ENCODE measurements around the gene PRKCQ. TPM values are rescaled to one million over a fixed set of nuclear protein-coding genes. Genes with fewer than 3 reads are reported as not detected.
A peak's percentile ranks its signal among the peaks of the same experiment; 100 is the strongest.

Gene PRKCQ
- total RNA-seq, 1 donor: under 0.01 TPM

DNA sequence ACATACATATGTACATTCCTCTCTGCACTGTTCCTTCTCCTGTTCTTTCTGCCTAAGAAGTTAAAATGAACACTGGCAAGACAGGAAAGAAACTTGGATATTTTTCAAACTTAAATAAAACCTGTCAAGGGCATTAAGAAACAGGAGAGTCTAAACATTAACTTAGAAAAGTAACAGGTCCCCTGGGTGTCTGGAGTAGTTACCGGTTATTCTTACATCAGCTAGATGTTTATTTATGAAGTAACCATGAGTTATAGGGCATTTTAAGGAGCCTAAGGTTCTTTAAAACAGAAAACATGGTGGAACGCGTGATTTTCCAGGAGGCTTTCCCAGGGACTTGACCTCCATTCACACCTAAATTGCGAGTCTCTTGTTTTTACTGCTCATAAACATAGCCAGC is 148.2 kb downstream of the PRKCQ start:
- no peak overlapping the region for H3K4me3 ChIP-seq (ENCODE audit: low read depth, low read length)
- TF ChIP-seq CTCF (IDR thresholded peaks at IDR 0.05; ENCODE audit: insufficient read depth, low read depth, low read length): no peak
- DNase-seq (ENCODE audit: low read depth): peak; percentile 4

DNA sequence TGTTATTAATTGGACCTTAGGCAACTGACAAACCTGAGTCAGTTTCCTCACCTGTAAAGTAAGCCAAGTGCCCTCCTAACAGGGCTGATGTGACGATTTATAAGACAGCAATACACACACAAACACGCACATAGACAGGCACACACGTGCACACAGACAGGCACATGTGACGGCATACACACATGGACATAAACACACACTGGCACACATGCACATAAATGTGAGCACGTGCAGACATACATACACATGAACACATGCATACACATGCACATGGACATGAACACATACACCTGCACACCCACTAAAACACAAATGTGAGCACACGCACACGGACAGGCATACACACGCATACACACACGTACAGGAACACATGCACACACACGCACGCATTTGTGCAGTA is 148.9 kb downstream of the PRKCQ start:
- DNase-seq (ENCODE audit: low read depth): no peak
- H3K4me3 ChIP-seq (ENCODE audit: low read depth, low read length): no peak overlapping the region
- no peak for TF ChIP-seq CTCF (IDR thresholded peaks at IDR 0.05; ENCODE audit: insufficient read depth, low read depth, low read length)

DNA sequence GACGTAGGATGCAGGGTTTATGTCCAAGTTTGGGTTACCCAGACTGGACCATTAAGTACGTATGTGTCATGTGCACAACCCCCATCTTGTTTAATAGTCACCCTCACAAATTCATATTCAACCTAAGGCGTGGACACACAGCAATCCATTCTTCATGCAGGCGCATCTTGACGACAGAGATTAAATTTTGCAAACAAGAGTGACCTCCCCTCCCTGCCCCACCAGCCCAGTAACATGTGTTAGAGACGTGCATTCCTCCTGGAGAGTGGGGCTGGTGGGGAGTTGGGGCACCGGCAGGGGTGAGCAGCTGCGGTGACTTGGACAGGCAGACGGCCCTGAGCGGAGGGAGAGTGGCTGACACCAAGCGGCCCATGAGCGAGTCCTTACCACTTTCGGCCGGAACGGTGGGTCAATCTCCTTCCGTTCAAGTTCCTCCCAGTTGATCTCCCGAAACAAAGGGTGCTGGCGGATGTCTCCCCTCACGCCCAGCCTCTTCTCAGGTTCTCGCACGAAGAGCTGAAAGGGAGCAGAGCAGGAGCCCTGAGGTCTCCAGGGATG is 149.6 kb downstream of the PRKCQ start:
- DNase-seq (ENCODE audit: low read depth): no peak
- TF ChIP-seq CTCF (IDR thresholded peaks at IDR 0.05; ENCODE audit: insufficient read depth, low read depth, low read length): no peak
- no peak overlapping the region for H3K4me3 ChIP-seq (ENCODE audit: low read depth, low read length)

GRCh38 chr10:6427357-6427959 is 152.6 kb downstream of the PRKCQ start:
- H3K4me3 ChIP-seq (ENCODE audit: low read depth, low read length): no peak overlapping the region
- TF ChIP-seq CTCF (IDR thresholded peaks at IDR 0.05; ENCODE audit: insufficient read depth, low read depth, low read length): no peak
- no peak for DNase-seq (ENCODE audit: low read depth)

- TF ChIP-seq CTCF (IDR thresholded peaks at IDR 0.05; ENCODE audit: insufficient read depth, low read depth, low read length): no peak
- H3K4me3 ChIP-seq (ENCODE audit: low read depth, low read length): no peak overlapping the region
- no peak for DNase-seq (ENCODE audit: low read depth)
These were observed 153.8 kb downstream of the PRKCQ start for GRCh38 chr10:6426317-6426716.

DNA sequence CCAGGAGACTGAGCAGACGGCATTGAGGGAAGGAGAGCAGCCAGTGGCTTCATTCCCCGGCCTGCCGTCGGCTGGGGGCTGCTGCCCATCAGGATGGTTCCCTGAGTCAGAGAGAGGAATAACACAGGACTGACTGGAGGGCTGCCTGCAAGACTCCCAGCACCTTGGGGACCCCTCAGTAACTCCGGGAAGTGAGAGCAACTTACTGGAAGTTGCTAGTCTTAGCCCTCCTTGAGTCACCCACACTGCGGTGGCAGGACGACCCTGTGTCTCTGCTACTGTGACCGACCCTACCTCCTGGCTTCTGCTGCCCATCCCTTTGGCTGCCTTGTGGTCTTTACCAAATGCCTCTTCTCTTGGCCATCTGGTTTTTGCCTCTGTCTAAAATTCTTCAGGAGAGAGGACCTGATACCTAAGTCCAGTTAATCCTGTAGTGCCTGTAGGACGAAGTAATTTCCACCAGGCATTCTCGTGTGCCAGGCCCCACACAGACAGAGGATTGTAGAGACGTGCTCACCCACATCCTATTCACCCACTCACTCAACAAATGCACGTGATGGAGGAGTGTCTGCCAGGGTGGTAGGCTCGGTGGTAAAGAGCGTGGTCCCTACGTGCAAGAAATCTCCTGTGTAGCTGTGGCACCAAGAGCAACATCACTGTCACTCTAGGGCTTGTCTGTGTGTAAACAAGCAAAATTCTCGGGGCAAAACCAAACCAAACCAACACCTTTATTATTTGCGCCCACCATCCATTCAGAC is 156.5 kb downstream of the PRKCQ start:
- TF ChIP-seq CTCF (IDR thresholded peaks at IDR 0.05; ENCODE audit: insufficient read depth, low read depth, low read length): no peak
- no peak overlapping the region for H3K4me3 ChIP-seq (ENCODE audit: low read depth, low read length)
- no peak for DNase-seq (ENCODE audit: low read depth)
